SK-N-MC (cell line): Measurements from ENCODE around the gene CELA3B.
"Not testable (repeated sequence)": the region's sequence is repeated elsewhere in the genome, so short reads cannot be mapped to it uniquely, and the experiment has no call there.

Experiments used
- EZH2 ChIP-seq: fragments of 200-600 bp; sonication (generic); IDR thresholded peaks from one replicate; pipeline ENCODE4 v1.6.1; 2017; ENCODE audit warnings: antibody characterized with exemption
- POLR2AphosphoS5 ChIP-seq: IDR thresholded peaks from 2 replicates; pipeline ENCODE4 v1.6.1; 2012; ENCODE audit warnings: mild to moderate bottlenecking, low read depth, low read length, borderline replicate concordance

DNA sequence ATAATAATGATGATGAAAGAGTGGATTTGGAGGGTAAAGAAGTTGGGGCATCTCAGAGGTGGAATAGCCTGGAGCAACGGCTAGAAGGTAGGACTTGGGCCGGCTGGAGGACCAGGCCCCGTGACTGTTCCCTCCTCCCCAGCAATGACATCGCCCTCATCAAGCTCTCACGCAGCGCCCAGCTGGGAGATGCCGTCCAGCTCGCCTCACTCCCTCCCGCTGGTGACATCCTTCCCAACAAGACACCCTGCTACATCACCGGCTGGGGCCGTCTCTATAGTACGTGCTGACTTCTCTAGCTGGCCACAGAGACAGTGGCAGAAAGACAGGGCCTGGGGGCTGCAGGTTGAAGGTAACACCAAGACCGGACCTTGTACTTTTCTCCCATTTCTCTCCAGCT lies 29.9 kb downstream of the CELA3B start:
- TF ChIP-seq POLR2AphosphoS5, EZH2: not testable (repeated sequence)
